ENCODE data around the gene IMPA2.
"Not testable (repeated sequence)": the region's sequence is repeated elsewhere in the genome, so short reads cannot be mapped to it uniquely, and the experiment has no call there.

The IMPA2 gene

GRCh38 chr18:11953113-11953512 lies 28.2 kb upstream of the IMPA2 start:
- H3K27me3 Mint-ChIP-seq = peaks cover 6% of the 10 kb centered on the region
- H3K27ac Mint-ChIP-seq = no peak overlapping the region
- no peak for ATAC-seq (ENCODE audit: low read depth)
- H3K9me3 Mint-ChIP-seq = peaks cover 9% of the 10 kb centered on the region
- DNase-seq (ENCODE audit: low spot score in 2 of 2) = no peak
- no peaks in the 10 kb centered on the region for H3K4me1 Mint-ChIP-seq
- no peak overlapping the region for H3K4me3 Mint-ChIP-seq
- peaks cover 8% of the 10 kb centered on the region for H3K36me3 Mint-ChIP-seq

- no peaks in the 10 kb centered on the region for H3K4me1 Mint-ChIP-seq
- DNase-seq (ENCODE audit: low spot score in 2 of 2) (no peak), ATAC-seq (ENCODE audit: low read depth) (no peak)
- H3K36me3 Mint-ChIP-seq = peaks cover 8% of the 10 kb centered on the region
- peaks cover 9% of the 10 kb centered on the region for H3K9me3 Mint-ChIP-seq
- H3K27me3 Mint-ChIP-seq = peaks cover 6% of the 10 kb centered on the region
- H3K4me3 Mint-ChIP-seq = no peak overlapping the region
- H3K27ac Mint-ChIP-seq = no peak overlapping the region
Observed at GRCh38 chr18:11955239-11956029, 25.9 kb upstream of the IMPA2 start.

GRCh38 chr18:11956371-11957308 lies 24.7 kb upstream of the IMPA2 start:
- Mint-ChIP-seq H3K4me3 (no peak overlapping the region), H3K4me1 (no peaks in the 10 kb centered on the region), H3K36me3 (peaks cover 8% of the 10 kb centered on the region)

GRCh38 chr18:11957636-11958035 lies 23.7 kb upstream of the IMPA2 start:
- DNase-seq (ENCODE audit: low spot score in 2 of 2) = no peak
- Mint-ChIP-seq H3K4me1 (no peaks in the 10 kb centered on the region), H3K36me3 (peaks cover 8% of the 10 kb centered on the region), H3K4me3 (no peak overlapping the region), H3K9me3 (peaks cover 9% of the 10 kb centered on the region), H3K27me3 (peaks cover 6% of the 10 kb centered on the region), H3K27ac (no peak overlapping the region)
- no peak for ATAC-seq (ENCODE audit: low read depth)

More at GRCh38 chr18:11956371-11957308, 24.7 kb upstream of the IMPA2 start:
- Mint-ChIP-seq H3K27me3 (peaks cover 6% of the 10 kb centered on the region), H3K9me3 (peaks cover 9% of the 10 kb centered on the region), H3K27ac (no peak overlapping the region)
- no peak for DNase-seq (ENCODE audit: low spot score in 2 of 2)
- no peak for ATAC-seq (ENCODE audit: low read depth)

GRCh38 chr18:11959651-11960050 lies 21.7 kb upstream of the IMPA2 start:
- not testable (repeated sequence) for H3K27ac Mint-ChIP-seq; H3K36me3 Mint-ChIP-seq; H3K9me3 Mint-ChIP-seq; H3K4me1 Mint-ChIP-seq; DNase-seq (ENCODE audit: low spot score in 2 of 2); ATAC-seq (ENCODE audit: low read depth); H3K27me3 Mint-ChIP-seq; H3K4me3 Mint-ChIP-seq

- DNase-seq (ENCODE audit: low spot score in 2 of 2) = no peak
- Mint-ChIP-seq H3K27ac (no peak overlapping the region), H3K9me3 (peaks cover 9% of the 10 kb centered on the region), H3K4me3 (no peak overlapping the region), H3K27me3 (peaks cover 6% of the 10 kb centered on the region), H3K4me1 (no peaks in the 10 kb centered on the region), H3K36me3 (peaks cover 8% of the 10 kb centered on the region)
- no peak for ATAC-seq (ENCODE audit: low read depth)
Observed at GRCh38 chr18:11960743-11961380, 20.4 kb upstream of the IMPA2 start.

GRCh38 chr18:11962597-11962996 lies 18.7 kb upstream of the IMPA2 start:
- Mint-ChIP-seq H3K4me1 (no peaks in the 10 kb centered on the region), H3K27me3 (peaks cover 2% of the 10 kb centered on the region), H3K27ac (no peak overlapping the region), H3K9me3 (peaks cover 3% of the 10 kb centered on the region), H3K4me3 (no peak overlapping the region), H3K36me3 (peaks cover 2% of the 10 kb centered on the region)
- DNase-seq (ENCODE audit: low spot score in 2 of 2) (no peak), ATAC-seq (ENCODE audit: low read depth) (no peak)

- Mint-ChIP-seq H3K4me3 (no peak overlapping the region), H3K27me3 (no peaks in the 10 kb centered on the region), H3K27ac (no peak overlapping the region), H3K4me1 (no peaks in the 10 kb centered on the region), H3K9me3 (no peaks in the 10 kb centered on the region), H3K36me3 (no peaks in the 10 kb centered on the region)
- ATAC-seq (ENCODE audit: low read depth) (no peak), DNase-seq (ENCODE audit: low spot score in 2 of 2) (no peak)
Observed at GRCh38 chr18:11963991-11964484, 17.3 kb upstream of the IMPA2 start.

GRCh38 chr18:11969904-11970835 lies 11.1 kb upstream of the IMPA2 start:
- Mint-ChIP-seq H3K27me3 (peaks cover 2% of the 10 kb centered on the region), H3K4me1 (no peaks in the 10 kb centered on the region), H3K36me3 (no peaks in the 10 kb centered on the region), H3K27ac (no peak overlapping the region), H3K4me3 (no peak overlapping the region), H3K9me3 (no peaks in the 10 kb centered on the region)
- ATAC-seq (ENCODE audit: low read depth) = no peak
- DNase-seq (ENCODE audit: low spot score in 2 of 2) = no peak

GRCh38 chr18:11970836-11971226 lies 10.5 kb upstream of the IMPA2 start:
- not testable (repeated sequence) for H3K4me3 Mint-ChIP-seq; H3K27ac Mint-ChIP-seq; DNase-seq (ENCODE audit: low spot score in 2 of 2); H3K4me1 Mint-ChIP-seq; H3K36me3 Mint-ChIP-seq; H3K27me3 Mint-ChIP-seq; ATAC-seq (ENCODE audit: low read depth); H3K9me3 Mint-ChIP-seq

- H3K4me3 Mint-ChIP-seq = no peak overlapping the region
- H3K9me3 Mint-ChIP-seq = no peaks in the 10 kb centered on the region
Observed at GRCh38 chr18:11972371-11973174, 8.7 kb upstream of the IMPA2 start.

GRCh38 chr18:11974741-11975325 lies 6.5 kb upstream of the IMPA2 start:
- Mint-ChIP-seq H3K4me3 (no peak overlapping the region), H3K9me3 (no peaks in the 10 kb centered on the region), H3K27me3 (peaks cover 2% of the 10 kb centered on the region), H3K36me3 (no peaks in the 10 kb centered on the region), H3K4me1 (no peaks in the 10 kb centered on the region), H3K27ac (no peak overlapping the region)
- ATAC-seq (ENCODE audit: low read depth) (no peak), DNase-seq (ENCODE audit: low spot score in 2 of 2) (no peak)

More at GRCh38 chr18:11972371-11973174, 8.7 kb upstream of the IMPA2 start:
- DNase-seq (ENCODE audit: low spot score in 2 of 2) (no peak), ATAC-seq (ENCODE audit: low read depth) (no peak)
- Mint-ChIP-seq H3K36me3 (no peaks in the 10 kb centered on the region), H3K27me3 (peaks cover 2% of the 10 kb centered on the region), H3K4me1 (no peaks in the 10 kb centered on the region), H3K27ac (no peak overlapping the region)
